Raji (cell line): ENCODE results near the gene GPR176.

Experiments used
- POLR2A ChIP-seq: IDR thresholded peaks from 2 replicates; pipeline ENCODE4 v1.6.1; 2011; ENCODE audit warnings: low read depth, low read length, control low read depth; ENCODE audit not compliant: insufficient read depth

GPR176 gene

DNA sequence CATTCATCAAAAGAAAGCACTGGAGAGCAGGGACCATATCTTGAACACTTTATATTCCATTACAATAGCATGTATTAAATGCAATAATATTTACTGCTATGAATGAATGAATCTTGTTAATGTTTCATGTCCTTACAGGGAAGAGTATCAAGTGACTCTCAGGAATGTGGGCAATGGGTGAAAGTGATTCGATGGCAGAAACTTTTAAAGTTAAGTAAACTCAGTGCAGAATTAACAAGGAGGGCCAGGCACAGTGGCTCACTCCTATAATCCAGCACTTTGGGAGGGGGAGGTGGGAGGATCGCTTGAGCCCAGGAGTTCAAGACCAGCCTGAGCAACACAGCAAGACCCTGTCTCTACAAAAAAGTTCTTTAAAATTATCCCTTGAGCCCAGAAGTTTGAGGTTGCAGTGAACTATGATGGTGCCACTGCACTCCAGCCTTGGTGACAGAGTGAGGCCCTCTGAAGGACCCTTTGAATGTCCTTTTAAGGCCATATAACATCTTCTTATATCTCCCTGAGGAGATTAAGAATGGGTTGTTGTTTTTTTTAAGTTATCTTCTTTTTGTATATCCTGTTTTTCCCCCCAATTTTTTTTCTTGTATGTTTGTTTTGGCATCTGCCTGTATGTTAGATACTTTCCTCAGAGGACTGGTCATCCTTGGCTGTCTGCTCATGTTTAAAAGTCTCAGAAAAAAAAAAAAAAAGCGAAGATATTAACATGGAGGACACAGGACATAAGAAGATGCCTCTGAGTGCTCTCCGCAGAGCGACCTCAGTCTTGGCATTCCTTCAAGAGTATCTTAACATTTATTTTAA lies 127.8 kb downstream of the GPR176 start:
- no peak for TF ChIP-seq POLR2A

DNA sequence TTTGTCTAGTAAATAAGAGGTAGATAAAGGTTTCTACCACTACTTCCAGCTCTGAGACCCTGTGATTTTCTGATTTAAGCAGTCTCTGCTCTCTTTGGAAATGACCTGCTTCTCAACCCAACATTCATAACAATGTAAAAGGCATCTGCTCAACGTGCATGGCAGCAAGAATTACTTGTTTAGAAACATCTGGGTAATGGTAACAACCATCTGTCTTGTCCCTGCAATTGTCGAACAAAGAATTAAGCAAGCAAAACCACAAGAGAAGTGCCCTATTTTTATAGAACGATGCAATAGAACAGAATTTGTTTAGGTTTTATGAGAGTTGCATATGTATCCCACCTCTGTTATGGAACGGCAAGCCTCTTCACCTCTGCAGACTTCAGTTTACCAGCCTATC lies 130.3 kb downstream of the GPR176 start:
- TF ChIP-seq POLR2A = no peak

DNA sequence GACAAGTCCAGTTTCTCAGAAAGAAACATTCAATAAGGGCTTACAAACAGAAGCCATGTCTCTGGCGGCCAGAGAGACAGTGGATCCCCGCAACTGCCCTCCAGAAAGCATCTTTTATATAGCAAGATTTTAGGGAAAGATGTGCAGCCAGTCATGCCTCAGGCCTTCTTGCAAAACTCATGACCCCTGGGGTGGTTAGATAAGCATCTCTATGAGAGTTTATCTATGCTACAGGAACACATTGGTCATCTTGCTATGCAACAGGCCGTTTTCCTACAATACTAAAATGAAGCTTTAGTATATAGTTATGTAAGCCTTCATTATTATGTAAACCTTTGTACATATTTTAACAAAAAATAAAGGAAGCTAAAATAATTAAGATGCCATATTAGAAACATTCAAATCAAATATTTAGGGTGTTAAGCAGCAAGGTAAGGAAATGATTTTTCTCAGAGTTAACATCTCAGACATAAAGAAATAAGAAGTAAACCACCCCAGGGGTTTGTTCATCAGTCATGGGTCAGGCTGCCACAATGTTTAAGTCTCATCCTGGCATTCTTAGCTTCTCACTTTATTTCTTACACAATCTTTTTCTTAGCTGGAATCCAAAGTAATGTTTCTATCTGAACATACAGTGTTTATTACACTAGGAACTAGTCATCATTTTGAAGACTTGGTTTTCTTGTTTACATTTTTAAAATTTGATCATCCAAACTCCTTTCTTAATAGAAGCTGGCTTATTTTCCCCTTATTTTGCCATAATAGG lies 131.1 kb downstream of the GPR176 start:
- no peak for TF ChIP-seq POLR2A

DNA sequence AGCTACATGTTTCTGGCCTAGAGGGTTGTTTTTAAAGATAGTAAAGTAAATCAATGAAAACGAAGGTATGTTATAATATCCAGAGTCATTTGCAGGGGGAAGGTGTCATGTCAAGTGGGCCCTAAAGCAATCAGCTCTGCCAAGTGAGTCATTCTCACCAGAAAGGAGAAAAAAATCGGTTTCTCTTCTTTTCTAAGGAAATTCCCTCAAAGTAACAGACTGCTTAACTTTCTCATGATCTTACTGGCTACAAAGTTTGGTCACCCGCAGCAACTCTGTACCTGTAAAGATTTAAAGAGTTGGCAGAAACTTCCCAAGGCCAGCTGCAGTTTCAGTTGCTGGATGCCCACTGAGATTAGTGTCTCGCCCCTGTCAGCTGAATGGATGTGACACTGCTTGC lies 132.0 kb downstream of the GPR176 start:
- TF ChIP-seq POLR2A = no peak

DNA sequence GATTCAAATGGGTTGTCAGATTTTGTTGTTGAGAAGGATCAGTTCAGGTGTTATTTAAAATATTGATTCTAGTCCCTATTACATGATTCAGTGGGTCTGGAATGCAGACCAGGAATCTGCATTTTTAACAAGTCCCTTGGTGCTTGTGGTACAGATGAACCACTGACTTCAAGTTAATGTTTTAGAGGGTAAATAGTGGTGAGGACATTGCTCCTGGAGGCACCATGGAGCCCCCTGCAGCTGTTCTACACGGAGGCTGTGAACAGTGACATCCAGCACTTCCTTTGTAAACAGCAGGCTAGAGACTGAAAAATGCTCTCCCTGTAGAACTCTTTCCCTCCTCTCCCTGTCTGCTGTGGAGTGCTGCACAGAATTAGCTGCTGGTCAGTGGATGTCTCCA lies 132.6 kb downstream of the GPR176 start:
- TF ChIP-seq POLR2A = no peak

DNA sequence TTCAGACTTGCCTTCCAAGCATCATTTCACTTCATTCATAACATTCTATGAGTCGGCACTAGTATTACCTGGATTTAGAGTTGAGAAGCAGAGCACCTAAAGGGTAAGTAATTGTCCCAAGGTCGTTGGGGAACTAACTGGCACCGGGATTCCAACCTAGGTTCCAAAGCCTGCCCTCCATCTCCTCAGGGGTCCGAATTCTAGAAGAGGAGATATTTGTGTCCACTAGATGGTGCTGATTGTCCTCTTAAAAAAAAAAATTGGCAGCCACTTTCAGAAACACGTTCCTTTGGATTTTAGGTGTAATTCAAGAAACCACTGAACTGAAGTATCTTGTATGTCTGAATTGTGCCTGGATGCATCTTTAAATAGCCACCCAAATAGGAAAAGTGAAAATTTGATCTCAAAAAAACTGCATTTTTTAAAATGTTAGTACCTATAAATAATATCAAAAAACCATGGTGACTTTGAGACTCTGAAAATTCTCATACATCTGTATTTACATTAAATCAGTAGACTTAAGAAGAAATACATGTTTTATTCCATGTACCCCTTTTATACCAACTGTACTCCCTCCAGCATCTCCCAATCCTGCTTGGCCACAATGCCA lies 133.5 kb downstream of the GPR176 start:
- TF ChIP-seq POLR2A = no peak

DNA sequence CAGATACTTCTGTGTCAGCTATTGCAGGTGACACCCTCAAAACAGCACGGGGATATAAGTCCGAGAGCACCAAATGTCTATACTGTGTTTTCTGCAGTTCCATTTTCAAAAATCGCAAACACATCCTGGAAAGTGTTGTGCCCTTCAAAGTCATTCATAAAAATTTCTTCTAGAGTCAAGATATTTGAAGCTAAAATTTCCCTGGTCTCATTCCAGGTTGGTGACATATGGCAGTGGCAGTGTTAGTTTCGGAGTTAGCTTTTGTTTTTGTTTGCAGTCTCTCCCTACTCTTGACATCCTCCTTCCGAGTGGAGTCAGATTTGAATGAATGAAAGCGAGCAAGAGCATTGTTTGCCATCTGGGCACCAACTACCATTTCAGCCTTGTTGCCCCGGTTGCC lies 134.2 kb downstream of the GPR176 start:
- TF ChIP-seq POLR2A = no peak

DNA sequence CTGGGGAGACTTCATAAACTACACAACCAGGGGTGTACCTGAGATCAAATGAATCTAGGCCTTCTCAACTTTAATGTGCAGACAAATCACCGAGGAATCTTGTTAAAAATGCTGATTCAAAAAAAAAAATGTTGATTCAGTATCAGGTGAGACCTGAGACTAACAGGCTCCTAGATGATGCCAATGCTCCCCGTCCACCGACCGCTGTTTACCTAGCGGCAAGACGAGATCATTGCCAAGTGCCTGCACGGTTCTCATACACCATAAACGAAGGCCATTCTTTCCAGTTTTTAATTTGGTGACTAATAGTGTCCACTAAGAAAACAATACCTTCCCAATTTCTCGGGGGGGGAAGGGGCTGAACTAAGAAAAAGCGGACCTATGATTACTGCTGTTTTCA lies 134.9 kb downstream of the GPR176 start:
- no peak for TF ChIP-seq POLR2A

DNA sequence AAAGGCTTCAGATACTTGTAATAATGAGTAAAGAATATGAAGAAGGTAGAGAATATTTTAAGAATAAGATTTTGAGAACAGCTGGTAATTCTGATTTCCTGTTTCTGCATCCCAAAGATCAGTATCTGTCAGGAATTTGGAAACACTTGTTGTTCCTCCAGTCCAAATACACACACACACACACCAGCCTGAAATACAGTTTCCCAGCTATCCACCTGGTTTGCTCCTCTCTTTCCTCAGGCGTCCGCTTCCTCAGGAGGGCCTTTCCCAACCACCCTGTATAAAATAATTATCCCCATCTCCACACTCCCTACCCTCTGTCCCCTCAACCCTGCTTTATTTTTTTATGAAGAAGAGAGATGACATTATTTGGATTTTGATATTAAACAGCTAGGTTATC lies 135.4 kb downstream of the GPR176 start:
- no peak for TF ChIP-seq POLR2A

DNA sequence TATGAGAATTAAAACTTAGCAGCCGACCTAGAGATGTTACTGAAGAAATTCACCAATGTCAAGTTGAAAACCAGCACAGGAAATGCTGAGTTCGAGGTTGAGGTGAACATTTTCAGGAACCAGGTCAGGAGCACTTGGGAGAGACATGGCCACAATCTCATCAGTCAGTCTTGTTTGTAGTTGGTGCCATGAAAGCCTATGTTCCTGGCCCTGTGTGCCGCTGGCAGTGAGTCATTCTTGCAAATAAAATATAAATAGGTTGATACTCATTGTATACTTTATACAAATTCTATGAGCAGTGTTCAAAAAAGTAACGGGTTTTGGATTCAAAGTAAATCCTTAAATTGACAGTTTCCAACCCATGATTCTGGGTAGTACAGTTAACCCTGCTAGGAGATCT lies 135.9 kb downstream of the GPR176 start:
- no peak for TF ChIP-seq POLR2A

DNA sequence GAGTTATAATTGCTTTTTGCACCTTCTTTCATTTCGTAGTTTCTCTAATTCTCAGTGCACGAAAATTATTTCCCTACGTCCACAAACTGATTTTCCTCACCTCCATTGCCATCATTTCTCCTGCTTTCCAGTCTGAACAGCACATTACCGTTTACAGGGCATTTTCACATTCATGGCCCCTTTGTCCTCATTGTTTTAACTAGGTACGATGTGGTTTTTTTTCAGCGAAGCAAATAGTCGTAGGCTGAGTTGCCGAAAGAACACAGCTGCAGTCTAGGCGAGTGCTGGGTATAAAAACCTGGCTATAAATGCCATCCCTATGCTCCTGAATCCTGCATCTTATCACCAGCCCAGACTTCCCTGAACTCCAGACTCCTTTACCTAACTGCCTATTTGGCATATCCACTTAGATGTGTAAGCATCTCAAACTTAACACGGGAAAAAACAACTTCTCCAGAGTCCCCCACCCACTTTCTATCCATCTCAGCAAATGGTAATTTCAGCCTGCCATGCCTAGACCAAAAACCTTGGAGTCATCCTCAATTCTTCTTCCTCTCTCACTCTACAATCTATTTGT lies 136.7 kb downstream of the GPR176 start:
- no peak for TF ChIP-seq POLR2A

DNA sequence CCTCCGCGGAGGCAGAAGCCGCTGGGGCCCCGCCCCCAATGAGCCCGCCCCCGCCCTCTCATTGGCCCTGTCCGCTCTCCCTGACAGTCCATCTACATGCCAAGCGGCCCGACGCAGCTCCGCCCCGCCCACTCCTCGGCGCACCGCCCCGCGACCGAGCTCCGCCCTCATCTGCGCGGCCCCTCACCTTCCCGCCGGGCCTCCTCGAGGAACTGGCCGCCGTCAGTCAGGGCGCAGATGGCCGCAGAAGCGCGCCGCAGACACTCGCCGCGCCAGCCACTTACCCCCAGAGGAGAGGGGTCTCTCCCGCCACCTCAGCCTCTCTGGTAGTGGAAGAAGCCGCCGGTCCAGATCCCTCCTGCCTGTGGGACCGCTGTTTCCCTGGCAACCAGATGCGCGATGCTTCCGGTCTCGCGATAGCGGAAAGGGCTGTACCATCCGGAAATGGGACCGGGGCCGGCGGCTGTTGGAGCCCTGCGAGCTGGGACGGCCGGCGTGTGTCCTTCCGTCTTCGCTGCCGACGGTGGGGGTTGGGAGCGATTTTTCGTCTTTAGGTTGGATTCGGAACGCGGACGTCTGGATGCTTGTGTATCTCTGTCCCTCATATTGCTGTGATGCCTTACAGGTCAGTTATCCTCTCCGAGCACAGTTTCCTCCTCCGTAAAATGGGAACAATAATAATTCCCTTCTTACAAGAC lies 137.5 kb downstream of the GPR176 start, which contains the start of gene FSIP1:
Gene FSIP1 (minus strand): TSS at position 401 of the 698 bp plus-strand sequence. CDS start 6,317 bp downstream, outside the sequence.
- peak; percentile 75 for TF ChIP-seq POLR2A

DNA sequence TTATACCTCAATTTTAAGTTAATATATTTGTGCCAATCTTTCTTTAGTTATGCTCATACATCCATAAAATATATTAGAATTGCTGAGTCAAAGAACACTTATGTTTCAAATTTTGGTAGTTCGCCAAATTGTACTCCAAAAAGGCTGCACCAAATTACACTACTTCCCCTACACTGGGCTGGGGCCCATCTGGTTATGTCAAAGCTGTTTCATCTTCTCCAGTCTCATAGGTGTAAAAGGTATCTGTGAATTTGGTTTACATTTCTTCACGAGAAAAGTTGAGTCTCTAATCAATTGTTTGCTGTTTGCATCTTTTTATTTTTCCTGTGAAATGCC lies 138.1 kb downstream of the GPR176 start:
- no peak for TF ChIP-seq POLR2A

DNA sequence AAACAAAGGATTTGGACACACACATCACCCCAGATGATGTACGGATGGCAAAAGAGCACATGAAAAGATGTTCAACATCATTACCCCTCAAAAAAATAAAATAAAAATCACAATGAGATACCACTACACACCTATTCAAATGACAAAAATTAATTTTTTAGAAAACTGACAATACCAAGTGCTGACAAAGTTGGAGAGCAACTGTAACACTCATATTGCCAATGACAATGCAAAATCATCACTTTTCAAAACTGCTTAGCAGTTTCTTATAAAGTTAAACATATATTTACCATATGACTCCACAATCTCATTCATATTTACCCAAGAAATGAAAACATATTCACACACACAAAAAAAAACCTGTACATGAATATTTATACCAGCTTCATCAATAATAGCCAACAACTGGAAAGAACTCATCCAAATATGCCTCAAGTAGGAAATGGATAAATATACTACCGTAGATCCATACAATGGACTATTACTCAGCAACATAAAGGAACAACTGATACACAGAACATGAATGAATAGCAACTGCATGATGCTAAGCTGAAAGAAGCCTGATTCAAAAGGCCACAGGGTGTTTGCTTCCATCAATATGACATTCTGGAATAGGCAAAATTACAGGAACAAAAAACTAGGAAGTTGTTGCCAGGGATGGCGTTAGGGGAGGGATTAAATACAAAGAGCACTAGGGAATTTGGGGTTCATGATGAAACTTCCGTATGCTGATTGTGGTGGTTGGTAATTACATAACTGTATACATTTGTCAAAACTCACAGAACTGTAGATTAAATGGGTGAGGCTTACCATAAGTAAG lies 138.7 kb downstream of the GPR176 start:
- no peak for TF ChIP-seq POLR2A
